AG09309 (cell line): Measurements from ENCODE around the gene BMP2K.

Source experiments
- DNase-seq: peaks from one replicate; pipeline ENCODE4 v3.0.0-alpha.2; 2010; ENCODE audit warnings: low read depth
- H3K4me3 ChIP-seq: 2 replicates; pipeline ENCODE4 v1.5.1; 2011; ENCODE audit warnings: mild to moderate bottlenecking, low read depth, low read length, moderate library complexity; ENCODE audit not compliant: control insufficient read depth
- CTCF ChIP-seq: IDR thresholded peaks from 2 replicates; pipeline ENCODE4 v1.5.1; 2011; ENCODE audit warnings: mild to moderate bottlenecking, low read depth, low read length, inconsistent platforms; ENCODE audit not compliant: insufficient read depth, control insufficient read depth; ENCODE audit errors: missing control alignments

The BMP2K gene

GRCh38 chr4:78753091-78753490, 23.1 kb upstream of the BMP2K start:
- no peak for DNase-seq
- TF ChIP-seq CTCF = no peak
- H3K4me3 ChIP-seq = no peak overlapping the region

GRCh38 chr4:78754872-78755271, 21.3 kb upstream of the BMP2K start:
- no peak for TF ChIP-seq CTCF
- no peak overlapping the region for H3K4me3 ChIP-seq
- DNase-seq = no peak

DNA sequence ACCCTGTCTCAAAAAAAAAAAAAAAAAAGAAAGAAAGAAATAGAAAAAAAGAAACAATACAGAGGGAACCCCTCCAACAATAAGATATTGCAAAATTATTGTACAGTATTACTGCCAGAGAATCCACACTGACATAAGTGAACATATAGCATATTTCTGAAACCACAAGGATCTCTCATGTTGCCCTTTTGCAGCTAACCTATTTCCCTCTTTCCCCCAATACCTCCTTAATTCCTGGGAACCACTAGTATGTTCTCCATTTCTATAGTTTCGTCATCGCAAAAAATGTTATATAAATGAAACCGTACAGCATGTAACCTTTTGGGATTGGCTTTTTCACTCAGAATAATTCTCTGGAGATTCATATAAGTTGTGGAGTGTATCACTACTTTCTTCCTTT, 20.0 kb upstream of the BMP2K start:
- H3K4me3 ChIP-seq = no peak overlapping the region
- no peak for DNase-seq
- TF ChIP-seq CTCF = no peak

DNA sequence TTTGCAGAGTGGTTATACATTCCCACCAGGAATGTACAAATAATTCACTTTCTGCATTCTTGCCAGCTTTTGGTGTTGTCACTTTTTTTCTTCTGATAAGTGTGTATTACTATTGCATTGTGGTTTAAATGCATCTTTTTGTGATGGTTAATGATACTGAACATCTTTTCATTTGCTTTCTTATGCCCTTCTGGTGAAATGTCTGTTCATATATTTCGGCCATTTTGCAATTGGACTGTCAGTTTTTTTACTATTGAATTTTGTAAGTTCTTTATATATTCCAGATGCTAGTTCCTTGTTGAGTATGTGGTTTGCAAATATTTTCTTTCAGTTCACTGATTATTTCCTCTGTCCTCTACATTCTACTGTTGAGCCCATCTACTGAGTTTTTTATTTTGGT, 19.4 kb upstream of the BMP2K start:
- H3K4me3 ChIP-seq = no peak overlapping the region
- TF ChIP-seq CTCF = no peak
- no peak for DNase-seq

GRCh38 chr4:78757574-78757973, 18.6 kb upstream of the BMP2K start:
- no peak for DNase-seq
- no peak overlapping the region for H3K4me3 ChIP-seq
- TF ChIP-seq CTCF = no peak

GRCh38 chr4:78758085-78758484, 18.1 kb upstream of the BMP2K start:
- TF ChIP-seq CTCF = no peak
- no peak for DNase-seq
- H3K4me3 ChIP-seq = no peak overlapping the region

- no peak for DNase-seq
- H3K4me3 ChIP-seq = no peak overlapping the region
- no peak for TF ChIP-seq CTCF
Observed at GRCh38 chr4:78762529-78762928, 13.6 kb upstream of the BMP2K start.
